ENCODE results near the gene PDE8B.

PDE8B gene

GRCh38 chr5:77232574-77233358 is 22.3 kb downstream of the PDE8B start:
- DNase-seq, result no peak

- DNase-seq, result no peak
Observed at GRCh38 chr5:77235846-77236721, 25.6 kb downstream of the PDE8B start.

GRCh38 chr5:77239126-77239741 is 28.8 kb downstream of the PDE8B start:
- DNase-seq, result no peak

GRCh38 chr5:77241444-77241843 is 31.0 kb downstream of the PDE8B start:
- DNase-seq, result no peak

GRCh38 chr5:77249475-77249874 is 39.0 kb downstream of the PDE8B start:
- DNase-seq, result no peak

- DNase-seq, result no peak
Observed at GRCh38 chr5:77250021-77250420, 39.5 kb downstream of the PDE8B start.

GRCh38 chr5:77251921-77252320 is 41.4 kb downstream of the PDE8B start:
- DNase-seq, result no peak

- no peak for DNase-seq
Observed at GRCh38 chr5:77255617-77256016, 45.1 kb downstream of the PDE8B start.

- no peak for DNase-seq
Observed at GRCh38 chr5:77256406-77256805, 45.9 kb downstream of the PDE8B start.

- no peak for DNase-seq
Observed at GRCh38 chr5:77258652-77259051, 48.2 kb downstream of the PDE8B start.

GRCh38 chr5:77259476-77259875 is 49.0 kb downstream of the PDE8B start:
- no peak for DNase-seq

GRCh38 chr5:77262697-77263096 is 52.2 kb downstream of the PDE8B start:
- no peak for DNase-seq

GRCh38 chr5:77266291-77266690 is 55.8 kb downstream of the PDE8B start:
- no peak for DNase-seq

- DNase-seq, result no peak
Observed at GRCh38 chr5:77267496-77267895, 57.0 kb downstream of the PDE8B start.

- DNase-seq, result no peak
Observed at GRCh38 chr5:77272206-77272605, 61.7 kb downstream of the PDE8B start.

- no peak for DNase-seq
Observed at GRCh38 chr5:77277759-77278158, 67.3 kb downstream of the PDE8B start.

- peak; percentile 16 for DNase-seq
Observed at GRCh38 chr5:77280036-77280435, 69.6 kb downstream of the PDE8B start.

GRCh38 chr5:77281969-77282336 is 71.5 kb downstream of the PDE8B start:
- DNase-seq, result no peak

- DNase-seq, result no peak
Observed at GRCh38 chr5:77282337-77283027, 72.0 kb downstream of the PDE8B start.

GRCh38 chr5:77285251-77285841 is 74.9 kb downstream of the PDE8B start:
- DNase-seq, result no peak

- no peak for DNase-seq
Observed at GRCh38 chr5:77292026-77292757, 81.7 kb downstream of the PDE8B start.

- no peak for DNase-seq
Observed at GRCh38 chr5:77294185-77294584, 83.7 kb downstream of the PDE8B start.

All from NCI-H2171 (cell line).